ENCODE data around the gene TBC1D21. TPM values are rescaled to one million over a fixed set of nuclear protein-coding genes. Genes with fewer than 3 reads are reported as not detected.

TBC1D21 gene, protein sequence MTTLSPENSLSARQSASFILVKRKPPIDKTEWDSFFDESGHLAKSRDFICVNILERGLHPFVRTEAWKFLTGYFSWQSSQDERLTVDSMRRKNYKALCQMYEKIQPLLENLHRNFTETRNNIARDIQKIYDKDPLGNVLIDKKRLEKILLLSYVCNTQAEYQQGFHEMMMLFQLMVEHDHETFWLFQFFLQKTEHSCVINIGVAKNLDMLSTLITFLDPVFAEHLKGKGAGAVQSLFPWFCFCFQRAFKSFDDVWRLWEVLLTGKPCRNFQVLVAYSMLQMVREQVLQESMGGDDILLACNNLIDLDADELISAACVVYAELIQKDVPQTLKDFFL
- total RNA-seq (not detected in 2 replicates), polyA plus RNA-seq (not detected in 2 replicates)

- Histone ChIP-seq H3K4me1 (ENCODE audit: low read depth) (no peaks in the 10 kb centered on the region), H3K27me3 (peaks cover 22% of the 10 kb centered on the region), H3K27ac (no peak within 1 kb of the TSS), H3K36me3 (no peaks in the 10 kb centered on the region), H3K9me3 (ENCODE audit: low read depth) (no peaks in the 10 kb centered on the region), H3K4me3 (no peak within 1 kb of the TSS)
- DNase-seq (ENCODE audit: low read depth in 1 of 2, low spot score in 1 of 2), result no peak
- no peak for TF ChIP-seq CTCF (IDR thresholded peaks at IDR 0.05; ENCODE audit: low read depth, low read length)
These were observed at the start of gene TBC1D21 for GRCh38 chr15:73873456-73873855. TSS of gene TBC1D21 (plus strand) at chr15:73873564. CDS start at chr15:73873710, 146 bp downstream.

- no peak overlapping the region for H3K4me3 ChIP-seq
- TF ChIP-seq CTCF (IDR thresholded peaks at IDR 0.05; ENCODE audit: low read depth, low read length), result no peak
- no peak overlapping the region for H3K27ac ChIP-seq
- no peaks in the 10 kb centered on the region for H3K36me3 ChIP-seq
- no peaks in the 10 kb centered on the region for H3K27me3 ChIP-seq
- no peak for DNase-seq (ENCODE audit: low read depth in 1 of 2, low spot score in 1 of 2)
- H3K4me1 ChIP-seq (ENCODE audit: low read depth), result no peaks in the 10 kb centered on the region
- no peaks in the 10 kb centered on the region for H3K9me3 ChIP-seq (ENCODE audit: low read depth)
These were observed 46.6 kb upstream of the TBC1D21 start for GRCh38 chr15:73826711-73827251.

GRCh38 chr15:73829523-73829922, 43.8 kb upstream of the TBC1D21 start:
- no peaks in the 10 kb centered on the region for H3K4me1 ChIP-seq (ENCODE audit: low read depth)
- DNase-seq (ENCODE audit: low read depth in 1 of 2, low spot score in 1 of 2), result no peak
- H3K27ac ChIP-seq, result no peak overlapping the region
- H3K27me3 ChIP-seq, result no peaks in the 10 kb centered on the region
- H3K4me3 ChIP-seq, result no peak overlapping the region
- no peaks in the 10 kb centered on the region for H3K36me3 ChIP-seq
- no peaks in the 10 kb centered on the region for H3K9me3 ChIP-seq (ENCODE audit: low read depth)
- no peak for TF ChIP-seq CTCF (IDR thresholded peaks at IDR 0.05; ENCODE audit: low read depth, low read length)

DNA sequence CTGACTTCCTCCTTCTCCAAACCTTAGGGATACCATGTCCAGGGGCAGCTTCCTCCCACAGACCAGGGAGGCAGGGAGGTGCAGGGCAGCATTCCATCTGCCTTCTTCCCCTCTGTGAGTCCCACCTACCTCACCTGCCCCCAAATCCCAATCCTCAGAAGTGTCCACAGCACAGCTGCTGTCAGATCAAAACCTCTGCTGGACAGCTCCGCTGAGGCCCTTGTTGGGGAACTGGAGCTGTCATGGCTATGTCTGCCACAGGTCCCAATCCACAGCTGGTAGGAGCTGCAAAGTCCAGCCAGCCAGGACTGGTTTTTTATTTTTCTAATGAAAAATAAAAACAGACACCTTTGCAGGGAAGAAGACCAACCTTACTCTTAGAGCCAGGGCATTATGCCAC, 40.7 kb upstream of the TBC1D21 start:
- no peak overlapping the region for H3K4me3 ChIP-seq
- H3K27ac ChIP-seq, result no peak overlapping the region
- DNase-seq (ENCODE audit: low read depth in 1 of 2, low spot score in 1 of 2), result peak; percentile 7 to 65
- H3K27me3 ChIP-seq, result no peaks in the 10 kb centered on the region
- TF ChIP-seq CTCF (IDR thresholded peaks at IDR 0.05; ENCODE audit: low read depth, low read length), result no peak
- no peaks in the 10 kb centered on the region for H3K9me3 ChIP-seq (ENCODE audit: low read depth)
- H3K4me1 ChIP-seq (ENCODE audit: low read depth), result no peaks in the 10 kb centered on the region
- no peaks in the 10 kb centered on the region for H3K36me3 ChIP-seq

DNA sequence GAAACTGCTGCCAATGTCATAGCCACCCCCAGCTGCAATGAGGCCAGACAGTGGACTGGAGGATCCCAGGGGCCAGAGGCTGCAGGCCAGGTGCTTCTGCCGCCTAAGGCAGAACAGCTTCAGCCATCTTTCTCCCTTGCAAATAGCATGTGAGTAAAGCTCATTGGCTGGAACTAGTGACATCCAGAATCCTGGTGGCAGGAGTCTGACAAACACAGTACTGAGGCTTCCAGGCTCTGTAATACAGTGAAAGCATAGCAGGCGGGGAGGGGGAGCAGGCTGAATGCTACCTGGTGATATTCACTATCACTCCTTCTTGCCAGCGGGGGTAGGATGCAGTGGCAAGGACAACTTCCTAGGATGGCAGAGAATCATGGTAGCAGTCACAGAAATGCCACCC, 36.5 kb upstream of the TBC1D21 start:
- TF ChIP-seq CTCF (IDR thresholded peaks at IDR 0.05; ENCODE audit: low read depth, low read length), result no peak
- no peak for DNase-seq (ENCODE audit: low read depth in 1 of 2, low spot score in 1 of 2)
- H3K36me3 ChIP-seq, result no peaks in the 10 kb centered on the region
- peaks cover 11% of the 10 kb centered on the region for H3K27me3 ChIP-seq
- no peak overlapping the region for H3K4me3 ChIP-seq
- H3K27ac ChIP-seq, result no peak overlapping the region
- no peaks in the 10 kb centered on the region for H3K9me3 ChIP-seq (ENCODE audit: low read depth)
- H3K4me1 ChIP-seq (ENCODE audit: low read depth), result no peaks in the 10 kb centered on the region

Measured in cardiac muscle cell (in vitro differentiated cells and primary cell).